Loucy (cell line): ENCODE measurements around the gene SORCS2.

ENCODE experiments used
- EZH2phosphoT487 ChIP-seq: fragments of 200-600 bp; IDR thresholded peaks from 2 replicates; pipeline ENCODE4 v1.6.1; 2018; ENCODE audit warnings: antibody characterized with exemption, mild to moderate bottlenecking, moderate library complexity, borderline replicate concordance
- TF ChIP-seq, protein P1 (sequence below): fragments of 200-600 bp; sonication (generic); conservative IDR thresholded peaks from 2 replicates; pipeline ENCODE4 v1.5.1; 2014; ENCODE audit warnings: mild to moderate bottlenecking, antibody characterized with exemption, low read length

GRCh38 chr4:7474320-7474719, 282.0 kb downstream of the SORCS2 start:
- TF ChIP-seq, protein P1, sequence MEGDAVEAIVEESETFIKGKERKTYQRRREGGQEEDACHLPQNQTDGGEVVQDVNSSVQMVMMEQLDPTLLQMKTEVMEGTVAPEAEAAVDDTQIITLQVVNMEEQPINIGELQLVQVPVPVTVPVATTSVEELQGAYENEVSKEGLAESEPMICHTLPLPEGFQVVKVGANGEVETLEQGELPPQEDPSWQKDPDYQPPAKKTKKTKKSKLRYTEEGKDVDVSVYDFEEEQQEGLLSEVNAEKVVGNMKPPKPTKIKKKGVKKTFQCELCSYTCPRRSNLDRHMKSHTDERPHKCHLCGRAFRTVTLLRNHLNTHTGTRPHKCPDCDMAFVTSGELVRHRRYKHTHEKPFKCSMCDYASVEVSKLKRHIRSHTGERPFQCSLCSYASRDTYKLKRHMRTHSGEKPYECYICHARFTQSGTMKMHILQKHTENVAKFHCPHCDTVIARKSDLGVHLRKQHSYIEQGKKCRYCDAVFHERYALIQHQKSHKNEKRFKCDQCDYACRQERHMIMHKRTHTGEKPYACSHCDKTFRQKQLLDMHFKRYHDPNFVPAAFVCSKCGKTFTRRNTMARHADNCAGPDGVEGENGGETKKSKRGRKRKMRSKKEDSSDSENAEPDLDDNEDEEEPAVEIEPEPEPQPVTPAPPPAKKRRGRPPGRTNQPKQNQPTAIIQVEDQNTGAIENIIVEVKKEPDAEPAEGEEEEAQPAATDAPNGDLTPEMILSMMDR = no peak
- no peak for TF ChIP-seq EZH2phosphoT487
